Measurements from ENCODE around the gene FXYD4.

FXYD4 gene

GRCh38 chr10:43344051-43344450 is 27.4 kb upstream of the FXYD4 start:
- DNase-seq (ENCODE audit: low read depth): no peak

GRCh38 chr10:43347997-43348396 is 23.4 kb upstream of the FXYD4 start:
- DNase-seq (ENCODE audit: low read depth): no peak

- peak; percentile 77 for DNase-seq (ENCODE audit: low read depth)
Observed at GRCh38 chr10:43348511-43349312, 22.7 kb upstream of the FXYD4 start.

GRCh38 chr10:43350156-43350555 is 21.3 kb upstream of the FXYD4 start:
- DNase-seq (ENCODE audit: low read depth): no peak

GRCh38 chr10:43350686-43351085 is 20.8 kb upstream of the FXYD4 start:
- no peak for DNase-seq (ENCODE audit: low read depth)

GRCh38 chr10:43351301-43351700 is 20.1 kb upstream of the FXYD4 start:
- DNase-seq (ENCODE audit: low read depth): no peak

- DNase-seq (ENCODE audit: low read depth): no peak
Observed at GRCh38 chr10:43352951-43353350, 18.5 kb upstream of the FXYD4 start.

GRCh38 chr10:43353495-43354329 is 17.7 kb upstream of the FXYD4 start:
- DNase-seq (ENCODE audit: low read depth): no peak

GRCh38 chr10:43354330-43354635 is 17.2 kb upstream of the FXYD4 start:
- DNase-seq (ENCODE audit: low read depth): no peak

- DNase-seq (ENCODE audit: low read depth): no peak
Observed at GRCh38 chr10:43354879-43355380, 16.5 kb upstream of the FXYD4 start.

GRCh38 chr10:43355749-43356371 is 15.6 kb upstream of the FXYD4 start:
- DNase-seq (ENCODE audit: low read depth): no peak

GRCh38 chr10:43360086-43360485 is 11.3 kb upstream of the FXYD4 start:
- DNase-seq (ENCODE audit: low read depth): no peak

- DNase-seq (ENCODE audit: low read depth): no peak
Observed at GRCh38 chr10:43361547-43362190, 9.8 kb upstream of the FXYD4 start.

- peak; percentile 93 for DNase-seq (ENCODE audit: low read depth)
Observed at GRCh38 chr10:43362191-43362839, 9.1 kb upstream of the FXYD4 start.

GRCh38 chr10:43365001-43365400 is 6.4 kb upstream of the FXYD4 start:
- DNase-seq (ENCODE audit: low read depth): no peak

- DNase-seq (ENCODE audit: low read depth): no peak
Observed at GRCh38 chr10:43369921-43370320, 1.5 kb upstream of the FXYD4 start.

GRCh38 chr10:43370671-43371215 is 693 bp upstream of the FXYD4 start:
- DNase-seq (ENCODE audit: low read depth): no peak

- DNase-seq (ENCODE audit: low read depth): no peak
Observed at GRCh38 chr10:43372765-43373361, 1.4 kb downstream of the FXYD4 start.

GRCh38 chr10:43373461-43373860 is 2.0 kb downstream of the FXYD4 start:
- no peak for DNase-seq (ENCODE audit: low read depth)

- DNase-seq (ENCODE audit: low read depth): no peak
Observed at GRCh38 chr10:43374194-43374593, 2.8 kb downstream of the FXYD4 start.

GRCh38 chr10:43375401-43376020 is 4.1 kb downstream of the FXYD4 start:
- no peak for DNase-seq (ENCODE audit: low read depth)

All from stimulated activated CD8-positive, alpha-beta memory T cell treated with anti-CD3 and anti-CD28 coated beads, Interleukin-15, amount 100 ng/mL, for 1 hour (primary cell).